Muscle of leg (tissue), 11 donors: ENCODE measurements around the gene TRABD2B. TPM values are rescaled to one million over a fixed set of nuclear protein-coding genes. Genes with fewer than 3 reads are reported as not detected.

Experiments used
- DNase-seq: peaks from one replicate; pipeline ENCODE4 v3.0.0; 2013
- H3K27ac ChIP-seq: one replicate; pipeline ENCODE4 v1.5.1; 2013; ENCODE audit warnings: mild to moderate bottlenecking, low read length, control low read depth
- H3K27me3 ChIP-seq: one replicate; pipeline ENCODE4 v1.6.1; 2013; ENCODE audit warnings: low read length; ENCODE audit not compliant: control insufficient read depth, insufficient read depth
- H3K36me3 ChIP-seq: one replicate; pipeline ENCODE4 v1.6.1; 2013; ENCODE audit warnings: low read length; ENCODE audit not compliant: control insufficient read depth, insufficient read depth
- H3K4me1 ChIP-seq: one replicate; pipeline ENCODE4 v1.6.1; 2013; ENCODE audit warnings: low read length; ENCODE audit not compliant: control insufficient read depth, insufficient read depth
- H3K4me3 ChIP-seq: one replicate; pipeline ENCODE4 v1.5.1; 2013; ENCODE audit warnings: low read length, control low read depth
- H3K9me3 ChIP-seq: replicated peaks from 2 replicates; pipeline ENCODE4 v1.6.1; 2013; ENCODE audit warnings: low read depth, low read length; ENCODE audit not compliant: control insufficient read depth
- WGBS: methylation state at CpG from one replicate; pipeline ENCODE4 v1.1.5; 2013; ENCODE audit warnings: missing lambda C conversion rate; ENCODE audit not compliant: insufficient coverage; 5-methylcytosine and 5-hydroxymethylcytosine counted together
- polyA plus RNA-seq, 8 donors: library from polyadenylated mRNA; unstranded; fragments of 120-200 nt; gene quantifications; one replicate each; pipeline versions ENCODE4 v1.2.1 to v1.2.3, GENCODE V29; 2013; ENCODE audit warnings: inconsistent platforms in 1 of 8, low replicate concordance in 1 of 8; ENCODE audit not compliant: insufficient read length in 8 of 8, insufficient read depth in 1 of 8
- total RNA-seq: library from RNA; stranded (reverse); fragments of 120-200 nt; gene quantifications from one replicate; pipeline ENCODE4 v1.2.4, GENCODE V29; 2013

Gene TRABD2B
- total and polyA plus RNA-seq, 9 donors: 1.1 to 7.0 (median 4.4) TPM

DNA sequence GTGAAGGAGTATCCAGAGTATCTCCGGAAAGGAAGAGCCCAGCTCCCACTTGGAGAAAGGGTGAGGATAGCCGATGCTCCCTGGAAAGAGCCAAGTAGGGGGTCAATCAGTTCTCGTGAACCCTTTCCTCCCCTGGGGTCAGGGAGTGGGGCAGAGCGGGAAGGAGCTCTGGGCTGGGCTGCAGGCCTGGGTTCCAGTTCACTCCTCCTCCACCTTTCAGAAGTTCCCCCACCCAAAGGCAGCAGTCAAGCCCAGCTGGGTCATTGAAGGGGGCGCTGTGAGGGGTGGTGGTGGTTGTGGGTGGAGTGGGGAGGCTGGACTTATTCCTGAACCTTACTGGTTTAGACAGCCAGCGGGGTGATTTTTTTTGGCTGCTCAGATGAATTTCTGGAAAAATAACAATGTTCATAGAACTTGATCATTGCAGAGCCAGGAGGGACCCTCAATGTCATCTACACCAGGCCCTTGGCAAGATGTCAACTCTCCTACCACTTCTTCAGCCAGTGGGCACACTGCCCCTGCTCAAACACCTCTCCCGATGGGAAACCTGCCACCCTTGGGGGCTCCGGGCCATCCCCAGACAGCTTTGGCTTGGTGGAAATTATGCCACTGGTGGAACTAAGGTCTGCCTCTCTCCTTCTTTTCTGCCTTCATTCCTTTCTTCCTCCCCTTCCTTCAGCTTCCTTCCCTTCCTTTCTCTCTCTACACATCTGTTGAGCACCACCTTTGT, 235.8 kb downstream of the TRABD2B start:
- Histone ChIP-seq H3K27ac (no peak overlapping the region), H3K4me1 (peaks cover 37% of the 10 kb centered on the region), H3K27me3 (peaks cover 6% of the 10 kb centered on the region), H3K4me3 (no peak overlapping the region), H3K9me3 (no peaks in the 10 kb centered on the region), H3K36me3 (no peaks in the 10 kb centered on the region)
- WGBS: 78% methylated on average over 5 of the region's 8 CpGs
- no peak for DNase-seq

GRCh38 chr1:47759936-47760629, 237.1 kb downstream of the TRABD2B start:
- Histone ChIP-seq H3K4me1 (peaks cover 37% of the 10 kb centered on the region), H3K4me3 (no peak overlapping the region), H3K27ac (no peak overlapping the region), H3K36me3 (no peaks in the 10 kb centered on the region), H3K9me3 (no peaks in the 10 kb centered on the region), H3K27me3 (peaks cover 4% of the 10 kb centered on the region)
- DNase-seq: peak; percentile 39
- 65% methylated on average over 7 of the region's 9 CpGs for WGBS

DNA sequence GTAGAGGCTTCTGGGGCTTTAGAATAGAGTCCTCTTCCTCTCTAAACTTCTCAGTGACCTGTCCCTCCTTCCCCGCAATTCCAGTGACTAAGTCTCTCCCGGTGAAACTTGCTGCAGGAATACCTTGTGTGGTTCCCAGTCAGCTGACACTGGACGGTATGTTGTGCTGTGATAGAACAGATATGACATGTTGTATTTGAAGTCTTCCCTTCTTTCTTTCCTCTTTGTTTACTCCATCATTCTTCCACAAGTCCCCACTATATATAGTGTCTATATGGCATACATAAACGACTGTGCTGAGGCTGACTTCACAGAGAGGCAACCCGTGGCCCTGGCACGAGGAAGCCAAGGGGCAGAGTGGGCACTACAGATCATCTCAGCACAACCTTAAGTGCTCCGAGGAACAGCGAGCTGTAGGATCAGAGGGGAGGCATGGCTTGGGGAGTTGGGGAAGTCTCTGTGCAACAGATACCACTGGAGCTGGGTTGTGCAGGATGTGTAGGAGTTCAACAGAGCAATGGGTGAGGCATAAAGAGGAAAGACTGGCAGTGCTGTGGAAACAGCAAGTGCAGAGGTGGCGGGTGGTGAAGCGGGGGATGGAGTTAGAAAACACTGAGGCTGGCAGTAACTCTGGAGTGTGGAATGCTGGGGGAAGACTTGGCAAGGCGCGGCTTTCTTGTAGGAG, 237.8 kb downstream of the TRABD2B start:
- Histone ChIP-seq H3K27ac (no peak overlapping the region), H3K9me3 (no peaks in the 10 kb centered on the region), H3K4me1 (peaks cover 36% of the 10 kb centered on the region), H3K36me3 (no peaks in the 10 kb centered on the region), H3K27me3 (peaks cover 3% of the 10 kb centered on the region), H3K4me3 (no peak overlapping the region)
- WGBS: 89% methylated on average over 7 of the region's 12 CpGs
- no peak for DNase-seq

- no peak for DNase-seq
- Histone ChIP-seq H3K4me3 (no peak overlapping the region), H3K36me3 (no peaks in the 10 kb centered on the region), H3K27ac (no peak overlapping the region), H3K4me1 (peaks cover 29% of the 10 kb centered on the region), H3K27me3 (peaks cover 3% of the 10 kb centered on the region), H3K9me3 (no peaks in the 10 kb centered on the region)
- 85% methylated on average over 12 of the region's 20 CpGs for WGBS
Measured at GRCh38 chr1:47758341-47759250, 238.6 kb downstream of the TRABD2B start.

- peaks cover 26% of the 10 kb centered on the region for H3K4me1 ChIP-seq
- DNase-seq: no peak
- H3K27ac ChIP-seq: no peak overlapping the region
- no peak overlapping the region for H3K4me3 ChIP-seq
- H3K36me3 ChIP-seq: no peaks in the 10 kb centered on the region
- H3K9me3 ChIP-seq: no peaks in the 10 kb centered on the region
- no CpG with 5 or more reads among the region's 7 CpGs for WGBS
- H3K27me3 ChIP-seq: peaks cover 3% of the 10 kb centered on the region
Measured at GRCh38 chr1:47757226-47757975, 239.8 kb downstream of the TRABD2B start.

DNA sequence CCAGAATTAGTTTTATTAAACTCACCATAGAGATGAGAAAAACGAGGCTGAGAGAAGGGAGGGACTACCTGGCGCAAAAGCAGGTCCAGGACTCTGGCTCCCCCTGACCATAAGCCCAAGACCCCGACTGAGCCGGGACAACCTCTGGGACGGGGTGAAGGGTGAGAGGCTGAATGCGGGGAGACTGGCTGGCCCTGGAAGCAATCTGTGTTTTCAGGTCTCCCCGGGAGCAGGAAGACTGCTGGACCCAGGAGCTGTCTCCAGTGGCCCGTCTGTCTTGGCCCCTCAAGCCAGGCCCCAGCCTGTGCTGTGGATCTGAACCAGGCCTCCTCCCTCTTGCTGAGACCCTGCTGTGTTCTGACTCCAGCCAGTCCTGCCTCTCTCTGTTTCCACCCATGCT, 240.8 kb downstream of the TRABD2B start:
- Histone ChIP-seq H3K4me1 (peaks cover 35% of the 10 kb centered on the region), H3K27ac (no peak overlapping the region), H3K27me3 (peaks cover 6% of the 10 kb centered on the region), H3K36me3 (no peaks in the 10 kb centered on the region), H3K4me3 (no peak overlapping the region), H3K9me3 (no peaks in the 10 kb centered on the region)
- no peak for DNase-seq
- WGBS: 71% methylated on average over 6 of the region's 8 CpGs

- no peak for DNase-seq
- peaks cover 36% of the 10 kb centered on the region for H3K4me1 ChIP-seq
- WGBS: 82% methylated on average over 2 of the region's 4 CpGs
- H3K9me3 ChIP-seq: no peaks in the 10 kb centered on the region
- no peak overlapping the region for H3K27ac ChIP-seq
- peaks cover 6% of the 10 kb centered on the region for H3K27me3 ChIP-seq
- H3K36me3 ChIP-seq: no peaks in the 10 kb centered on the region
- no peak overlapping the region for H3K4me3 ChIP-seq
Measured at GRCh38 chr1:47756006-47756405, 241.2 kb downstream of the TRABD2B start.

DNA sequence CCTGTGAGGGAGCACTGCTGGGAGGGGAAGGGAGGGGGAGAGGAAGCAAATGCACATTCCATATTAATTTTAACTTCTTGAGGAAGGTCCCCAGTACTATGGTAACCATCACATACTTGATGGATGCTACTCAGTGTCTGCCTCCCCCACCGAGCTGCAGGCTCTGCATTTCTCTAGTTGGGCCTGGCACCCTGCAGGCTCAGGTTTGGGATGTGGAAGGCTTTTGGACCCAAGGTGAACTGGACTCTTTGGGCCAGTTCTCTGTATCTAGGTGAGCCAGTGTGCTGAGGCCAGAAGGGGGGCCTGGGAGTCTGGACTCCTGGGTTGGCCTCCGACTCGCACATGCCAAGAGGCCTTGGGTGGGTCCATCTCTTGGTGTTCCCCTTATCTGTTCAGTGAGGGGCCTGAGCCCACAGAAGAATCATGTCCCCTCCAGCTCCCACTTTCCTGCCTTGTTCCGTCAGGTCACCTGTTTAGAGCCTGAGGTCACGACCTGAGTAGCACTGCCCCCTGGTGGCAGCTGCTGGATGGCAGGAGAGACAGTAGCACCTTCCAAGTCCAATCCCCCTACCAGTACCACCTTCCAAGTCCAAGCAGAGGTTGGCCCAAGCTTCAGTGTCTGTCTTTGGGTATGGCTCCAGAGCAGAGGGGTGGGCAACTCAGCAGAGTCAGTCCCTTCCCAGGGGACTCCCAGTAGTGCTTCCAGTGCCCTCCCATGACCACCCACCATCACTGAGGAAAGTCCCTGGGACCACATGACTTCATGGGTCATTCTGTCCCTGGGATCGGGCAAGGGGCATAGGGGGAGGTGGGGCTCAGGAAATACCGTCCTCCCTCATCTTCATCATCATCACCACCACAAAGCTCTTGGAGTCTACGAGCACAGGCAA, 241.8 kb downstream of the TRABD2B start:
- no peak overlapping the region for H3K4me3 ChIP-seq
- no peaks in the 10 kb centered on the region for H3K36me3 ChIP-seq
- no peaks in the 10 kb centered on the region for H3K9me3 ChIP-seq
- H3K27me3 ChIP-seq: peaks cover 6% of the 10 kb centered on the region
- H3K27ac ChIP-seq: no peak overlapping the region
- peaks cover 32% of the 10 kb centered on the region for H3K4me1 ChIP-seq
- WGBS: 39% methylated on average over 2 of the region's 8 CpGs
- no peak for DNase-seq
